ENCODE results near the gene THAP5. TPM values are rescaled to one million over a fixed set of nuclear protein-coding genes. Genes with fewer than 3 reads are reported as not detected.

The THAP5 gene
- total RNA-seq, 4 donors from 2014 or later: 23.1 to 27.7 (median 27.3) TPM

GRCh38 chr7:108592646-108593201 lies 23.2 kb upstream of the THAP5 start:
- Histone ChIP-seq H3K27ac (replicated peaks in 1 of 4) (no peak overlapping the region), H3K27me3 (no peaks in the 10 kb centered on the region), H3K9me3 (no peaks in the 10 kb centered on the region), H3K4me3 (no peak overlapping the region), H3K36me3 (no peaks in the 10 kb centered on the region), H3K4me1 (no peaks in the 10 kb centered on the region)
- TF ChIP-seq CTCF (IDR thresholded peaks at IDR 0.05) (no peak), POLR2AphosphoS5 (IDR thresholded peaks at IDR 0.05) (no peak), POLR2A (IDR thresholded peaks at IDR 0.05; ENCODE audit: low read depth) (no peak), EP300 (IDR thresholded peaks at IDR 0.05) (no peak)
- WGBS: 38% methylated on average over 3 of the region's 3 CpGs
- intact Hi-C loops (cut with DNase I): no loop called here
- no peak for DNase-seq (ENCODE audit: extremely low spot score)

GRCh38 chr7:108590606-108591005 lies 21.1 kb upstream of the THAP5 start:
- 91% methylated on average over 2 of the region's 2 CpGs for WGBS
- H3K9me3 ChIP-seq: no peaks in the 10 kb centered on the region

DNA sequence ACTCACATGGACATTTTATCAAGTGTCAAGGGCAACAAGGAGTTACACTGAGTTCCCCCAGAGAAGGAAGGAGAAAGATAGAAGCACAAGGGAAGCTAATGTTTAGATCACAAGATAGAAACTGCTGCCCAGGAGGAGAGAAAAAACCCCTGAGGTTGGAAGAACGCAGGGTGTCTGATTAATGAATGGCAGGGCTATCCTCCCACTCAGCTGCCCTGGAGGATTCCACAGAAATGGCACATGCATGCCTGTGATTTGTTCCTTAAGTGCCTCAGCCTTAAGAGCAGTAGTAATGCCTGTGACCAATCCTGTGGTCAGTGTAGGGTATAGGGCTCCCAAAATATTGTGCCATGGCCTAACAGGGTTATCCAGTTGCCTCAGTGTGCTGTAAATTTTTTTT lies 20.4 kb upstream of the THAP5 start:
- Histone ChIP-seq H3K9me3 (no peaks in the 10 kb centered on the region), H3K4me1 (no peaks in the 10 kb centered on the region), H3K36me3 (no peaks in the 10 kb centered on the region), H3K27me3 (no peaks in the 10 kb centered on the region), H3K4me3 (no peak overlapping the region), H3K27ac (replicated peaks in 1 of 4) (no peak overlapping the region)
- DNase-seq (ENCODE audit: extremely low spot score): no peak
- intact Hi-C loops (cut with DNase I): no loop called here
- WGBS: 63% methylated on average over 1 of the region's 1 CpG
- TF ChIP-seq POLR2A (IDR thresholded peaks at IDR 0.05; ENCODE audit: low read depth) (no peak), CTCF (IDR thresholded peaks at IDR 0.05) (no peak), POLR2AphosphoS5 (IDR thresholded peaks at IDR 0.05) (no peak), EP300 (IDR thresholded peaks at IDR 0.05) (no peak)

More at GRCh38 chr7:108590606-108591005, 21.1 kb upstream of the THAP5 start:
- no peak overlapping the region for H3K27ac ChIP-seq (replicated peaks in 1 of 4)
- H3K36me3 ChIP-seq: no peaks in the 10 kb centered on the region
- TF ChIP-seq CTCF (IDR thresholded peaks at IDR 0.05) (no peak), EP300 (IDR thresholded peaks at IDR 0.05) (no peak), POLR2A (IDR thresholded peaks at IDR 0.05; ENCODE audit: low read depth) (no peak), POLR2AphosphoS5 (IDR thresholded peaks at IDR 0.05) (no peak)
- no peaks in the 10 kb centered on the region for H3K27me3 ChIP-seq
- DNase-seq (ENCODE audit: extremely low spot score): no peak
- intact Hi-C loops (cut with DNase I): no loop called here
- H3K4me3 ChIP-seq: no peak overlapping the region
- no peaks in the 10 kb centered on the region for H3K4me1 ChIP-seq

DNA sequence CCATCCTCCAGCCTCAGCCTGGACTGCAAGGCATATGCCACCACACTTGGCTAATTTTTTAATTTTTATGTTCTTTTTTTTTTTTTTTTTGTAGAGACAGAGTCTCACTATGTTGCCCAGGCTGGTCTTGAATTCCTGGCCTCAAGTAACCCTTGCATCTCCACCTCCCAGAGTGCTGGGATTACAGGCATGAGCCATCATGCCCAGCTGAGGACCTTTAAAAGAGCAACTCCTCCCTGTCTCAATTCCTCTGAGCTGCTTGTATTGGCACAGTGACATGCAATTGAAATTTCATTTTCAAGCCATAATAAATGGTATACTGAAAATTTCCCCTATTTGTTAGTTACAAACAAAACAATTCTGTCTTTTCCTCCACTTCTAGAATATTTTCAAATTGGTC lies 19.7 kb upstream of the THAP5 start:
- Histone ChIP-seq H3K4me3 (no peak overlapping the region), H3K27ac (replicated peaks in 1 of 4) (no peak overlapping the region), H3K36me3 (no peaks in the 10 kb centered on the region), H3K9me3 (no peaks in the 10 kb centered on the region), H3K27me3 (no peaks in the 10 kb centered on the region), H3K4me1 (no peaks in the 10 kb centered on the region)
- no peak for DNase-seq (ENCODE audit: extremely low spot score)
- intact Hi-C loops (cut with DNase I): no loop called here
- TF ChIP-seq POLR2A (IDR thresholded peaks at IDR 0.05; ENCODE audit: low read depth) (no peak), POLR2AphosphoS5 (IDR thresholded peaks at IDR 0.05) (no peak)

DNA sequence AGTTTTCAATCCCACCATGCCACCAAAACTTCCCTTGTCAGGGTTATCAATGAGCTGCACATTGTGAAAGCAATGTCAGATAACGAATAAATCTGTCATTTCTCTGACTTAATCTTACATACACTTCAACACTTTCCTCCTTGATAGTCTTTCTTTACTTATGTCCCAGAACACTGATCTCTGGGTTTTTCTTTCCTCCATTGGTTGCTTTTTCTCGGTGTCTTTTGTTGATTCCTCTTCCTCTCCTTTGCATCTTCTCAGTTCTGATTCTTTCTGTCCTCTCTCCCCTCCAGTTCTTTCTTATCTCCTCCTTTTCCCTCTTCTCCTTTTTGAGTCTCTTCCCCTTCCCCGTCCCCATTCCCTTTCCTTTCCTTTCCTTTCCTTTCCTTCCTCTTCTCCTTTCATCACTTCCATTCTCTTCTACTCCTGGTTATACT lies 16.8 kb upstream of the THAP5 start:
- TF ChIP-seq POLR2AphosphoS5 (IDR thresholded peaks at IDR 0.05): no peak
- TF ChIP-seq POLR2A (IDR thresholded peaks at IDR 0.05; ENCODE audit: low read depth): no peak
- no peak for TF ChIP-seq EP300 (IDR thresholded peaks at IDR 0.05)
- H3K27ac ChIP-seq (replicated peaks in 1 of 4): no peak overlapping the region
- no peak overlapping the region for H3K4me3 ChIP-seq
- no peaks in the 10 kb centered on the region for H3K27me3 ChIP-seq
- 72% methylated on average over 2 of the region's 3 CpGs for WGBS
- H3K36me3 ChIP-seq: no peaks in the 10 kb centered on the region
- H3K4me1 ChIP-seq: no peaks in the 10 kb centered on the region
- intact Hi-C loops (cut with DNase I): no loop called here
- H3K9me3 ChIP-seq: no peaks in the 10 kb centered on the region
- no peak for DNase-seq (ENCODE audit: extremely low spot score)

DNA sequence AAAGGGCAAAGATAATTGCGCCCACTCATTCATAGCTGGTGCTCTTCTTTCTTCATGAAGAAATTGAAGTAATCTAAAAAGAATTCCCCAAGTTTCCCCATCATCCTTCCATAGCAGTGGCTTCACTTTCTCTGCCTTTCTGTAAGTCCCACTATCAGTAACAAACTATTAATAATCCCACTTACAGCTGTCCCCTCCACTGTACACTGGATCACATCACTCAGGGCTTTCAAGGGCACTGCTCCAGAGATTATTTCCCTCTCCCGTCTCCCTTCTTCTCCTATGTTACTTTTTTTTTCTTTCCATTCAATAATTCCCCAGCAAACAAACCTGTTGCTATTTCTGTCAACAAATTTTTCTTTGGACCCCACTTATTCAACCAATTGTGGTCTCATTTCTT lies 16.3 kb upstream of the THAP5 start:
- 81% methylated on average over 2 of the region's 2 CpGs for WGBS
- H3K27ac ChIP-seq (replicated peaks in 1 of 4): no peak overlapping the region
- H3K27me3 ChIP-seq: no peaks in the 10 kb centered on the region
- no peak overlapping the region for H3K4me3 ChIP-seq
- intact Hi-C loops (cut with DNase I): no loop called here
- TF ChIP-seq POLR2AphosphoS5 (IDR thresholded peaks at IDR 0.05): no peak
- TF ChIP-seq POLR2A (IDR thresholded peaks at IDR 0.05; ENCODE audit: low read depth): no peak
- no peak for TF ChIP-seq CTCF (IDR thresholded peaks at IDR 0.05)
- TF ChIP-seq EP300 (IDR thresholded peaks at IDR 0.05): no peak
- no peak for DNase-seq (ENCODE audit: extremely low spot score)
- no peaks in the 10 kb centered on the region for H3K4me1 ChIP-seq
- no peaks in the 10 kb centered on the region for H3K9me3 ChIP-seq
- H3K36me3 ChIP-seq: no peaks in the 10 kb centered on the region
